PFSK-1 (cell line): ENCODE measurements around the gene EIF4A3.

ENCODE experiments used
- FOXP2 ChIP-seq: optimal IDR thresholded peaks from 2 replicates; pipeline ENCODE3; 2011; ENCODE audit warnings: borderline replicate concordance, control low read depth, inconsistent platforms; ENCODE audit not compliant: insufficient read depth; ENCODE audit errors: extremely low read length, extremely low read depth
- POLR2AphosphoS5 ChIP-seq: IDR thresholded peaks from 2 replicates; pipeline ENCODE4 v1.6.1; 2012; ENCODE audit warnings: low read depth, mild to moderate bottlenecking, control low read depth, low read length, moderate library complexity
- SIN3A ChIP-seq: IDR thresholded peaks from 2 replicates; pipeline ENCODE4 v1.6.1; 2012; ENCODE audit warnings: mild to moderate bottlenecking, low read length, moderate library complexity, borderline replicate concordance; ENCODE audit not compliant: insufficient read depth
- TAF1 ChIP-seq: IDR thresholded peaks from 2 replicates; pipeline ENCODE4 v1.6.1; 2012; ENCODE audit warnings: low read length, control low read depth, borderline replicate concordance; ENCODE audit not compliant: insufficient read depth
- TF ChIP-seq, protein P1 (sequence below), 2 experiments: IDR thresholded peaks; 2 replicates each; pipeline versions ENCODE4 v1.6.1 to v1.8.0; 2011 to 2012; ENCODE audit warnings: low read depth in 2 of 2, low read length in 2 of 2, control low read depth in 1 of 2, inconsistent platforms in 1 of 2, mild to moderate bottlenecking in 1 of 2, moderate library complexity in 1 of 2; ENCODE audit not compliant: insufficient read depth in 1 of 2

DNA sequence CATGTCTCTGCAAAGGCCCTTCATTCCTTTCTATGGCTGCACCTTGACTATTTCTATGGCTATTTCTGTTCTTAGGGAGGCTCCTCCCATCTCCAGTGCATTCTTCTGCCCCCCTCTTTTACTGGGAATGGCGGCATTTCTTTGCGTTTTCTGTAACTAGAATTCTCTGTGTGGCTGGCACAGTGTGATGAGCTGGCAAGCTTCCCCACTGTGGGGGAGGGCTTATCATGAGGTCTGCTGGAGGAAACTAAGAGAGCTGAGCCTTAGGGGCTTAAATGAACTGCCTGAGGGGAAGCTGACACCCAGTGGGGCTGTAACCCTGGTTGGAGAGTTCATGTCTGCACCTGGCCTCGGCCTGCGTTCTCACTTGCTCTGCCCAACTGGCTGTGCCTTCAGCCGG lies 21.4 kb upstream of the EIF4A3 start:
- TF ChIP-seq, protein P1, sequence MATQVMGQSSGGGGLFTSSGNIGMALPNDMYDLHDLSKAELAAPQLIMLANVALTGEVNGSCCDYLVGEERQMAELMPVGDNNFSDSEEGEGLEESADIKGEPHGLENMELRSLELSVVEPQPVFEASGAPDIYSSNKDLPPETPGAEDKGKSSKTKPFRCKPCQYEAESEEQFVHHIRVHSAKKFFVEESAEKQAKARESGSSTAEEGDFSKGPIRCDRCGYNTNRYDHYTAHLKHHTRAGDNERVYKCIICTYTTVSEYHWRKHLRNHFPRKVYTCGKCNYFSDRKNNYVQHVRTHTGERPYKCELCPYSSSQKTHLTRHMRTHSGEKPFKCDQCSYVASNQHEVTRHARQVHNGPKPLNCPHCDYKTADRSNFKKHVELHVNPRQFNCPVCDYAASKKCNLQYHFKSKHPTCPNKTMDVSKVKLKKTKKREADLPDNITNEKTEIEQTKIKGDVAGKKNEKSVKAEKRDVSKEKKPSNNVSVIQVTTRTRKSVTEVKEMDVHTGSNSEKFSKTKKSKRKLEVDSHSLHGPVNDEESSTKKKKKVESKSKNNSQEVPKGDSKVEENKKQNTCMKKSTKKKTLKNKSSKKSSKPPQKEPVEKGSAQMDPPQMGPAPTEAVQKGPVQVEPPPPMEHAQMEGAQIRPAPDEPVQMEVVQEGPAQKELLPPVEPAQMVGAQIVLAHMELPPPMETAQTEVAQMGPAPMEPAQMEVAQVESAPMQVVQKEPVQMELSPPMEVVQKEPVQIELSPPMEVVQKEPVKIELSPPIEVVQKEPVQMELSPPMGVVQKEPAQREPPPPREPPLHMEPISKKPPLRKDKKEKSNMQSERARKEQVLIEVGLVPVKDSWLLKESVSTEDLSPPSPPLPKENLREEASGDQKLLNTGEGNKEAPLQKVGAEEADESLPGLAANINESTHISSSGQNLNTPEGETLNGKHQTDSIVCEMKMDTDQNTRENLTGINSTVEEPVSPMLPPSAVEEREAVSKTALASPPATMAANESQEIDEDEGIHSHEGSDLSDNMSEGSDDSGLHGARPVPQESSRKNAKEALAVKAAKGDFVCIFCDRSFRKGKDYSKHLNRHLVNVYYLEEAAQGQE (IDR thresholded peaks at IDR 0.05; ENCODE audit: insufficient read depth in 1 of 2, low read depth in 2 of 2, low read length in 2 of 2) = no peak
- no peak for TF ChIP-seq POLR2AphosphoS5
- no peak for TF ChIP-seq TAF1
- no peak for TF ChIP-seq SIN3A
- no peak for TF ChIP-seq FOXP2
